Activated naive CD4-positive, alpha-beta T cell treated with Interleukin-2 at 50 U/mL for 16 hours (primary cell): ENCODE results near the gene FKBP8.
A peak's percentile ranks its signal among the peaks of the same experiment; 100 is the strongest.

Experiments
- DNase-seq: peaks from one replicate; pipeline ENCODE4 v3.0.0-alpha.2; 2020

FKBP8 gene

GRCh38 chr19:18501351-18501750 is 42.0 kb downstream of the FKBP8 start:
- no peak for DNase-seq

- DNase-seq: no peak
Observed at GRCh38 chr19:18500799-18501198, 42.6 kb downstream of the FKBP8 start.

GRCh38 chr19:18500376-18500775 is 43.0 kb downstream of the FKBP8 start:
- DNase-seq: no peak

GRCh38 chr19:18499055-18499775 is 44.2 kb downstream of the FKBP8 start:
- no peak for DNase-seq

GRCh38 chr19:18496980-18497256 is 46.5 kb downstream of the FKBP8 start:
- DNase-seq: no peak

- peak; percentile 65 for DNase-seq
Observed at GRCh38 chr19:18496167-18496979, 47.0 kb downstream of the FKBP8 start.

- no peak for DNase-seq
Observed at GRCh38 chr19:18495204-18495911, 48.0 kb downstream of the FKBP8 start.

- no peak for DNase-seq
Observed at GRCh38 chr19:18494267-18494607, 49.1 kb downstream of the FKBP8 start.

GRCh38 chr19:18493440-18494266 is 49.7 kb downstream of the FKBP8 start:
- no peak for DNase-seq

- DNase-seq: no peak
Observed at GRCh38 chr19:18491995-18492953, 51.1 kb downstream of the FKBP8 start.

- DNase-seq: no peak
Observed at GRCh38 chr19:18490728-18491127, 52.6 kb downstream of the FKBP8 start.

- no peak for DNase-seq
Observed at GRCh38 chr19:18489627-18490184, 53.7 kb downstream of the FKBP8 start.

- DNase-seq: no peak
Observed at GRCh38 chr19:18488838-18489626, 54.3 kb downstream of the FKBP8 start.

GRCh38 chr19:18488403-18488723 is 55.0 kb downstream of the FKBP8 start:
- no peak for DNase-seq

- DNase-seq: no peak
Observed at GRCh38 chr19:18487576-18488402, 55.6 kb downstream of the FKBP8 start.

- DNase-seq: no peak
Observed at GRCh38 chr19:18486746-18487145, 56.6 kb downstream of the FKBP8 start.

- DNase-seq: no peak
Observed at GRCh38 chr19:18484992-18485391, 58.4 kb downstream of the FKBP8 start.

- DNase-seq: no peak
Observed at GRCh38 chr19:18483119-18483890, 60.1 kb downstream of the FKBP8 start.
